GM12878 (cell line): Measurements from ENCODE around the gene FAAP100. TPM values are rescaled to one million over a fixed set of nuclear protein-coding genes. Genes with fewer than 3 reads are reported as not detected.

Experiments
- ATAC-seq: fragments of 200-7000 bp; cut with Tn5 transposase; 3 replicates; pipeline ENCODE4 v1.9.1; 2020; ENCODE audit warnings: mild to moderate bottlenecking, moderate library complexity
- BruUV-seq: library from RNA; stranded (reverse); fragments of 400-500 nt; replicated peaks from 2 replicates; lab custom pipeline; 2021; lab: Mats Ljungman, UMichigan
- CTCF ChIA-PET: fragments of 300-600 bp; sonication (Branson Sonifier 250); formaldehyde crosslinking; extraction: SDS; loops from one replicate; lab custom pipeline; 2021; ENCODE audit warnings: inconsistent platforms; lab: Yijun Ruan, JAX
- POLR2A ChIA-PET: fragments of 350-600 bp; formaldehyde crosslinking; extraction: SDS; loops from one replicate; lab custom pipeline; 2021; ENCODE audit warnings: inconsistent platforms; lab: Charles Lee
- RAD21 ChIA-PET: fragments of 300-600 bp; sonication (Branson Sonifier 250); formaldehyde crosslinking; loops from one replicate; lab custom pipeline; 2023; ENCODE audit warnings: antibody characterized with exemption; ENCODE audit not compliant: unreplicated experiment; lab: Charles Lee
- SMC1A ChIA-PET: fragments of 300-600 bp; sonication (Branson Sonifier 250); formaldehyde crosslinking; loops from one replicate; lab custom pipeline; 2023; ENCODE audit not compliant: unreplicated experiment, uncharacterized antibody; lab: Charles Lee
- DNase-seq: peaks from one replicate; pipeline ENCODE4 v3.0.0-alpha.2; 2011; ENCODE audit warnings: low read depth, low spot score
- FAIRE-seq: peaks from 3 replicates; lab custom pipeline; 2011; peaks lifted over from hg19 to GRCh38; lab: Jason Lieb, UNC
- H2AFZ ChIP-seq: 2 replicates; pipeline ENCODE4 v1.6.0; 2011; ENCODE audit warnings: low read depth, low read length, control low read depth; ENCODE audit not compliant: control insufficient read depth
- H3K27ac ChIP-seq: 2 replicates; pipeline ENCODE4 v1.5.1; 2011; ENCODE audit warnings: control low read depth; ENCODE audit not compliant: control insufficient read depth, insufficient read depth
- H3K27me3 ChIP-seq, 2 experiments: replicated peaks in 1 of 2; 2 replicates each; pipeline versions ENCODE4 v1.6.0 to v1.6.1; 2011; ENCODE audit warnings: low read length in 1 of 2; ENCODE audit not compliant: control insufficient read depth in 2 of 2, insufficient read depth in 2 of 2
- H3K36me3 ChIP-seq, 2 experiments: 2 replicates each; pipeline ENCODE4 v1.5.1; 2011; ENCODE audit warnings: low read length in 1 of 2; ENCODE audit not compliant: control insufficient read depth in 2 of 2, insufficient read depth in 2 of 2
- H3K4me1 ChIP-seq: 2 replicates; pipeline ENCODE4 v1.6.1; 2011; ENCODE audit warnings: mild to moderate bottlenecking, low read length, moderate library complexity, mixed read lengths; ENCODE audit not compliant: control insufficient read depth, insufficient read depth
- H3K4me2 ChIP-seq: 2 replicates; pipeline ENCODE4 v1.6.0; 2011; ENCODE audit warnings: control low read depth; ENCODE audit not compliant: control insufficient read depth, insufficient read depth
- H3K4me3 ChIP-seq: fragments of 200-600 bp; sonication (generic); 2 replicates; pipeline ENCODE4 v1.5.1; 2016
- H3K79me2 ChIP-seq: 2 replicates; pipeline ENCODE4 v1.6.0; 2011; ENCODE audit warnings: low read length; ENCODE audit not compliant: control insufficient read depth, insufficient read depth
- H3K9ac ChIP-seq: 2 replicates; pipeline ENCODE4 v1.8.0; 2011; ENCODE audit warnings: low read length, control low read depth, mixed read lengths; ENCODE audit not compliant: control insufficient read depth, insufficient read depth
- H3K9me3 ChIP-seq: replicated peaks from 3 replicates; pipeline ENCODE4 v1.5.1; 2011; ENCODE audit warnings: mild to moderate bottlenecking, low read length; ENCODE audit not compliant: control insufficient read depth, insufficient read depth
- H4K20me1 ChIP-seq: 2 replicates; pipeline ENCODE4 v1.6.0; 2011; ENCODE audit not compliant: control insufficient read depth, insufficient read depth
- ATF3 ChIP-seq: IDR thresholded peaks from 2 replicates; pipeline ENCODE4 v1.6.1; 2011; ENCODE audit warnings: low read depth, mild to moderate bottlenecking, low read length, moderate library complexity, borderline replicate concordance; ENCODE audit errors: extremely low read depth
- BCL3 ChIP-seq: IDR thresholded peaks from 2 replicates; pipeline ENCODE4 v1.6.1; 2011; ENCODE audit warnings: borderline replicate concordance, low read depth, mild to moderate bottlenecking, moderate library complexity, low read length; ENCODE audit not compliant: insufficient read depth, poor library complexity, severe bottlenecking
- EGR1 ChIP-seq, 2 experiments: IDR thresholded peaks; 1 replicate in 1 of 2; 2 replicates in 1 of 2; pipeline ENCODE4 v1.6.1; 2011 to 2012; ENCODE audit warnings: low read depth in 2 of 2, low read length in 2 of 2, borderline replicate concordance in 1 of 2, mild to moderate bottlenecking in 1 of 2, moderate library complexity in 1 of 2
- HDAC2 ChIP-seq: fragments of 200-600 bp; sonication (generic); IDR thresholded peaks from 2 replicates; pipeline ENCODE4 v1.6.1; 2017
- MLLT1 ChIP-seq: fragments of 450-650 bp; IDR thresholded peaks from 2 replicates; pipeline ENCODE4 v1.6.1; 2016; ENCODE audit warnings: mild to moderate bottlenecking
- MYC ChIP-seq: IDR thresholded peaks from 2 replicates; pipeline ENCODE4 v1.6.1; 2011; ENCODE audit warnings: mild to moderate bottlenecking, low read length, moderate library complexity, inconsistent platforms; ENCODE audit not compliant: insufficient read depth, insufficient replicate concordance, insufficient read length, severe bottlenecking
- POLR2AphosphoS2 ChIP-seq: IDR thresholded peaks from 2 replicates; pipeline ENCODE4 v1.6.1; 2011; ENCODE audit warnings: low read depth, mild to moderate bottlenecking, low read length, improper control_type of control experiment, moderate library complexity
- RFX5 ChIP-seq: IDR thresholded peaks from 2 replicates; pipeline ENCODE4 v1.6.1; 2011; ENCODE audit warnings: low read depth, low read length, improper control_type of control experiment
- TBL1XR1 ChIP-seq: IDR thresholded peaks from 2 replicates; pipeline ENCODE4 v1.6.1; 2012; ENCODE audit warnings: low read depth, low read length, improper control_type of control experiment
- USF1 ChIP-seq: IDR thresholded peaks from 2 replicates; pipeline ENCODE4 v1.6.1; 2011; ENCODE audit warnings: borderline replicate concordance, low read depth, mild to moderate bottlenecking, moderate library complexity, mixed read lengths, low read length; ENCODE audit not compliant: insufficient read depth; ENCODE audit errors: extremely low read length
- WGBS: methylation state at CpG from one replicate; pipeline ENCODE4 v1.1.6; 2016; ENCODE audit warnings: low lambda C conversion rate; ENCODE audit not compliant: insufficient replicate concordance, insufficient coverage; ENCODE audit errors: missing lambda C conversion rate; 5-methylcytosine and 5-hydroxymethylcytosine counted together
- in situ Hi-C: fragments of 300-500 bp; cut with MboI; formaldehyde crosslinking; loops from 9 replicates; pipeline ENCODE4 v1.14.3; 2018; ENCODE audit warnings: mixed read lengths
- intact Hi-C: fragments of 100-400 bp; cut with micrococcal nuclease; formaldehyde crosslinking; loops from one replicate; pipeline ENCODE4 v1.14.2; 2022; ENCODE audit not compliant: unreplicated experiment
- polyA plus RNA-seq, 11 experiments: library from polyadenylated mRNA; depleted of rRNA in 4 of 11; unstranded in 6 of 11; stranded (reverse) in 5 of 11; fragments of >200 nt; fragmentation: Nextera tagmentation in 4 of 11; fragmentation: Illumina TruSeq in 1 of 11; extraction: Ambion mirVana in 4 of 11; extraction: Trizol in 1 of 11; gene quantifications; 1 replicate in 1 of 11; 2 replicates in 10 of 11; pipeline versions ENCODE4 v1.2.1 to v1.2.3, GENCODE V29; 2011 to 2016; ENCODE audit warnings: inconsistent platforms in 2 of 11, missing spikeins in 2 of 11, low read depth in 1 of 11
- total RNA-seq, 4 experiments: library from RNA; depleted of rRNA in 3 of 4; stranded (reverse); fragments of >200 nt in 3 of 4; fragmentation: Illumina TruSeq in 1 of 4; extraction: Trizol in 1 of 4; gene quantifications; 2 replicates each; pipeline versions ENCODE4 v1.2.1 to v1.2.3, GENCODE V29; 2013 to 2021

The FAAP100 gene
- total and polyA plus RNA-seq, 10 of the 15 experiments (the other 5 are each of a cell fraction or from before 2014, with no cell fraction given): 0.11 to 46.2 (median 17.1) TPM

GRCh38 chr17:81514489-81514738 lies 37.7 kb downstream of the FAAP100 start:
- no TSS peak for BruUV-seq
- Histone ChIP-seq H4K20me1 (peaks cover 7% of the 10 kb centered on the region), H3K4me3 (peak overlapping the region; percentile 87), H3K27ac (peak overlapping the region; percentile 100), H2AFZ (no peak overlapping the region), H3K79me2 (peaks cover 90% of the 10 kb centered on the region), H3K9ac (peak overlapping the region; percentile 87), H3K4me2 (peak overlapping the region; percentile 95), H3K36me3 (peaks cover 18 to 22% of the 10 kb centered on the region in 2 experiments), H3K27me3 (no peaks in the 10 kb centered on the region), H3K9me3 (no peaks in the 10 kb centered on the region; the same call in 2 of the 3 replicates), H3K4me1 (peaks cover 22% of the 10 kb centered on the region)
- WGBS: no CpG with 5 or more reads among the region's 34 CpGs
- in situ Hi-C loops: no loop called here
- DNase-seq (no peak), ATAC-seq (no peak), FAIRE-seq (no peak)
- ChIA-PET POLR2A (interaction anchor here (2.1 kb wide), 1 partner anchor 38 kb away, joined by 7 read pairs; the partner anchor contains the start of gene FAAP100), CTCF (no interaction called here), SMC1A (no interaction called here), RAD21 (no interaction called here)
- intact Hi-C loops: loop anchor here (10.0 kb wide), 1 partner anchor 260 kb away; no protein-coding TSS in a partner anchor
- TF ChIP-seq MYC: peak; percentile 5
- no peak for TF ChIP-seq HDAC2
- TF ChIP-seq EGR1 (IDR thresholded peaks at IDR 0.05; ENCODE audit: borderline replicate concordance in 1 of 2, low read depth in 2 of 2, low read length in 2 of 2): peak in 1 of 2 experiments; percentile 68; a peak in 1 of 3 replicates
- TF ChIP-seq TBL1XR1: no peak
- TF ChIP-seq RFX5: no peak
- no peak for TF ChIP-seq POLR2AphosphoS2

GRCh38 chr17:81513753-81514488 lies 38.2 kb downstream of the FAAP100 start:
- intact Hi-C loops (loop anchor here (10.0 kb wide), 1 partner anchor 259 kb away; no protein-coding TSS in a partner anchor), in situ Hi-C loops (no loop called here)
- WGBS: 2% methylated on average over 62 of the region's 64 CpGs
- peaks cover 91% of the 10 kb centered on the region for H3K79me2 ChIP-seq
- ATAC-seq (peak; percentile 1; the same call in 2 of the 3 replicates), DNase-seq (no peak), FAIRE-seq (no peak)
- H3K4me3 ChIP-seq: peak overlapping the region; percentile 87
- H4K20me1 ChIP-seq: peaks cover 8% of the 10 kb centered on the region
- POLR2A ChIA-PET: interaction anchor here (0.8 to 2.1 kb wide), 2 partner anchors 39 to 47 kb away, joined by 3 to 7 read pairs; partner anchors contain the start of gene FAAP100
- SMC1A ChIA-PET: no interaction called here
- CTCF ChIA-PET: no interaction called here
- H3K36me3 ChIP-seq: peaks cover 18 to 26% of the 10 kb centered on the region in 2 experiments
- no TSS peak for BruUV-seq
- no peaks in the 10 kb centered on the region for H3K27me3 ChIP-seq
- H3K27ac ChIP-seq: peak overlapping the region; percentile 100
- RAD21 ChIA-PET: interaction anchor here (1.0 kb wide), 1 partner anchor 38 kb away, joined by 3 read pairs; the partner anchor contains the start of gene FAAP100
- H3K9me3 ChIP-seq: no peaks in the 10 kb centered on the region; the same call in 2 of the 3 replicates
- peak overlapping the region; percentile 87 for H3K9ac ChIP-seq
- H3K4me2 ChIP-seq: peak overlapping the region; percentile 95
- no peak overlapping the region for H2AFZ ChIP-seq
- peaks cover 22% of the 10 kb centered on the region for H3K4me1 ChIP-seq
- TF ChIP-seq BCL3 (no peak), USF1 (no peak), ATF3 (no peak), MLLT1 (peak; percentile 5; the same call in 1 of the 2 replicates)
